ENCODE results near the gene PLA2G15. TPM values are rescaled to one million over a fixed set of nuclear protein-coding genes. Genes with fewer than 3 reads are reported as not detected.

PLA2G15 gene
- total and polyA plus RNA-seq, 2 experiments from 2014 or later, result 24.2 to 31.7 TPM

- no peaks in the 10 kb centered on the region for H3K27me3 ChIP-seq
- H3K4me1 ChIP-seq (ENCODE audit: insufficient read depth), result peaks cover 17% of the 10 kb centered on the region
- peak overlapping the region; percentile 57 for H3K4me2 ChIP-seq
- WGBS (ENCODE audit: low lambda C conversion rate, missing lambda C conversion rate), result 89% methylated on average over 6 of the region's 6 CpGs
- H3K9me2 ChIP-seq (replicated peaks; ENCODE audit: insufficient read depth), result no peaks in the 10 kb centered on the region
- no peaks in the 10 kb centered on the region for H3K36me3 ChIP-seq (replicated peaks; ENCODE audit: insufficient read depth, low read depth)
- no peak for TF ChIP-seq EZH2 (IDR thresholded peaks at IDR 0.05; ENCODE audit: borderline replicate concordance)
- no peak for TF ChIP-seq EZH2phosphoT487 (IDR thresholded peaks at IDR 0.05; ENCODE audit: low read depth, severe bottlenecking, unreplicated experiment)
- TF ChIP-seq CTCF (IDR thresholded peaks at IDR 0.05; ENCODE audit: poor library complexity), result no peak
- no peaks in the 10 kb centered on the region for H3K79me2 ChIP-seq
- no peaks in the 10 kb centered on the region for H4K20me1 ChIP-seq (ENCODE audit: insufficient read depth, poor library complexity, severe bottlenecking)
- H3K4me3 ChIP-seq, result no peak overlapping the region
- peak overlapping the region; percentile 97 for H3K27ac ChIP-seq
- H2AFZ ChIP-seq, result peak overlapping the region; percentile 31
- H3K9me3 ChIP-seq (ENCODE audit: low read depth), result no peaks in the 10 kb centered on the region
- no peak for DNase-seq (ENCODE audit: low spot score)
Measured at GRCh38 chr16:68257251-68257905, 12.2 kb downstream of the PLA2G15 start.

GRCh38 chr16:68257906-68258800 is 13.0 kb downstream of the PLA2G15 start:
- Histone ChIP-seq H3K4me3 (no peak overlapping the region), H2AFZ (peak overlapping the region; percentile 31), H3K27me3 (no peaks in the 10 kb centered on the region), H3K36me3 (replicated peaks; ENCODE audit: insufficient read depth, low read depth) (no peaks in the 10 kb centered on the region), H4K20me1 (ENCODE audit: insufficient read depth, poor library complexity, severe bottlenecking) (no peaks in the 10 kb centered on the region), H3K79me2 (no peaks in the 10 kb centered on the region), H3K27ac (peak overlapping the region; percentile 97), H3K9me3 (ENCODE audit: low read depth) (no peaks in the 10 kb centered on the region), H3K9me2 (replicated peaks; ENCODE audit: insufficient read depth) (no peaks in the 10 kb centered on the region), H3K4me2 (peak overlapping the region; percentile 57), H3K4me1 (ENCODE audit: insufficient read depth) (peaks cover 17% of the 10 kb centered on the region)
- DNase-seq (ENCODE audit: low spot score), result peak; percentile 87
- WGBS (ENCODE audit: low lambda C conversion rate, missing lambda C conversion rate), result 50% methylated on average over 13 of the region's 13 CpGs
- no peak for TF ChIP-seq EZH2phosphoT487 (IDR thresholded peaks at IDR 0.05; ENCODE audit: low read depth, severe bottlenecking, unreplicated experiment)
- no peak for TF ChIP-seq CTCF (IDR thresholded peaks at IDR 0.05; ENCODE audit: poor library complexity)
- TF ChIP-seq EZH2 (IDR thresholded peaks at IDR 0.05; ENCODE audit: borderline replicate concordance), result no peak

DNA sequence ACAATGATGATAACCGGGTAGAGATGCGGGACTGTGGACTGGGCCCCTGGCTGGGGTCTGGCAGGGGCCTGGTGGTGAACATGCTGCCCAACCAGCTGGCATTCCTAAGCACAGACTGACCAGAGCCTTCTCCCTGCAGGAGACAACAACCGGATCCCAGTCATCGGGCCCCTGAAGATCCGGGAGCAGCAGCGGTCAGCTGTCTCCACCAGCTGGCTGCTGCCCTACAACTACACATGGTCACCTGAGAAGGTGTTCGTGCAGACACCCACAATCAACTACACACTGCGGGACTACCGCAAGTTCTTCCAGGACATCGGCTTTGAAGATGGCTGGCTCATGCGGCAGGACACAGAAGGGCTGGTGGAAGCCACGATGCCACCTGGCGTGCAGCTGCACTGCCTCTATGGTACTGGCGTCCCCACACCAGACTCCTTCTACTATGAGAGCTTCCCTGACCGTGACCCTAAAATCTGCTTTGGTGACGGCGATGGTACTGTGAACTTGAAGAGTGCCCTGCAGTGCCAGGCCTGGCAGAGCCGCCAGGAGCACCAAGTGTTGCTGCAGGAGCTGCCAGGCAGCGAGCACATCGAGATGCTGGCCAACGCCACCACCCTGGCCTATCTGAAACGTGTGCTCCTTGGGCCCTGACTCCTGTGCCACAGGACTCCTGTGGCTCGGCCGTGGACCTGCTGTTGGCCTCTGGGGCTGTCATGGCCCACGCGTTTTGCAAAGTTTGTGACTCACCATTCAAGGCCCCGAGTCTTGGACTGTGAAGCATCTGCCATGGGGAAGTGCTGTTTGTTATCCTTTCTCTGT is 14.0 kb downstream of the PLA2G15 start:
- Histone ChIP-seq H3K9me3 (ENCODE audit: low read depth) (no peaks in the 10 kb centered on the region), H3K27ac (no peak overlapping the region), H3K79me2 (peaks cover 5% of the 10 kb centered on the region), H3K4me1 (ENCODE audit: insufficient read depth) (peaks cover 17% of the 10 kb centered on the region), H3K36me3 (replicated peaks; ENCODE audit: insufficient read depth, low read depth) (no peaks in the 10 kb centered on the region), H3K9me2 (replicated peaks; ENCODE audit: insufficient read depth) (no peaks in the 10 kb centered on the region), H4K20me1 (ENCODE audit: insufficient read depth, poor library complexity, severe bottlenecking) (no peaks in the 10 kb centered on the region), H3K27me3 (no peaks in the 10 kb centered on the region), H3K4me3 (no peak overlapping the region), H3K4me2 (no peak overlapping the region), H2AFZ (no peak overlapping the region)
- WGBS (ENCODE audit: low lambda C conversion rate, missing lambda C conversion rate), result 94% methylated on average over 26 of the region's 27 CpGs
- DNase-seq (ENCODE audit: low spot score), result no peak
- no peak for TF ChIP-seq EZH2phosphoT487 (IDR thresholded peaks at IDR 0.05; ENCODE audit: low read depth, severe bottlenecking, unreplicated experiment)
- TF ChIP-seq CTCF (IDR thresholded peaks at IDR 0.05; ENCODE audit: poor library complexity), result no peak
- TF ChIP-seq EZH2 (IDR thresholded peaks at IDR 0.05; ENCODE audit: borderline replicate concordance), result no peak

All from hepatocyte (in vitro differentiated cells).